Frontal cortex (tissue), 4 donors: ENCODE measurements around the gene CFAP47. TPM values are rescaled to one million over a fixed set of nuclear protein-coding genes. Genes with fewer than 3 reads are reported as not detected.
"Not testable (repeated sequence)": the region's sequence is repeated elsewhere in the genome, so short reads cannot be mapped to it uniquely, and the experiment has no call there.

Source experiments
- DNase-seq, 2 donors: peaks; one replicate each; pipeline ENCODE4 v3.0.0; 2012; ENCODE audit warnings: low spot score in 2 of 2
- FAIRE-seq: peaks from 2 replicates; lab custom pipeline; 2012; peaks lifted over from hg19 to GRCh38; lab: Jason Lieb, UNC
- total RNA-seq: library from RNA; depleted of rRNA; stranded (reverse); fragments of >200 nt; gene quantifications from one replicate; pipeline ENCODE4 v1.2.3, GENCODE V29; 2014
- donor health status: control.
- donor health status: control.
- donor health status: control.

CFAP47 gene
- total RNA-seq, 1 donor from 2014 or later = 5.3 TPM

GRCh38 chrX:36234840-36235528, 315.4 kb downstream of the CFAP47 start:
- FAIRE-seq, DNase-seq: not testable (repeated sequence)

DNA sequence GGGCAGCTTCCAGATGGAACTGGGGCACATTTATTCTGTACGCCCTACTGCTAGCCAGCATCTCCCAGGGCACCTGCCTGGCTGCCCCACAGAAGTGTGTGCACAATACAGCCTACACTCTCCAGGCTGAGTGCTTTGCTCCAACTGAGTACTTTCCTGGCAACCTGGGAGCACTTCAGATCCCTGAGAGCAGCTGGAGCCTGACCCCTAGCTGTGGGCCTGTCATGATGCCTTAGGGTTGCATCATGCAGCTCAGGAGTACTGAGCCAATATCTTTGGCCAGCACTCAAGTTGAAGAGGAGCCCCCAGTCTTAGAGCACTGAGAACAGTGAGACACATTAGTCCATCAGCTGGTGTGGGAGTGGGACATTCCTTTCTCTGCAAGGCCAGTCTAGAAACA, 321.9 kb downstream of the CFAP47 start:
- FAIRE-seq (no peak), DNase-seq (no peak)

DNA sequence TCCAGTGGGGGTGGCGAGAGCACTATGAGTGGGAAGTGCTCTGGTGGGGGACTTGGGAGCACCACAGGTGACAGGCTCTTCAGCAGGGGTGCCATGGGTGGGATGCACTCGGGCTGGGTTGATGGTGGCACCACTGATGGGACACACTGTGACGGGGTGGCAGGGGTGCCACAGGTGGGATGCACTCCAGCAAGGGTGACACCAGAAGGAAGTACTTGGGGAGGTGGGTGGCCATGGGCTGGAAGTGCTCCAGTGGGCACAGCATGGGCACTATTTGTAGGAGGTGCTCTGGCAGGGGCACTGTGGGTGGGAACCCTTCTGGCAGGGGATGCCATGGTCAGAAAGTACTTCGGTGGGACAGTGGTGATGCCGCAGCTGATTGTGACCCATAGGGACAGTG, 346.6 kb downstream of the CFAP47 start:
- DNase-seq (no peak), FAIRE-seq (no peak)

DNA sequence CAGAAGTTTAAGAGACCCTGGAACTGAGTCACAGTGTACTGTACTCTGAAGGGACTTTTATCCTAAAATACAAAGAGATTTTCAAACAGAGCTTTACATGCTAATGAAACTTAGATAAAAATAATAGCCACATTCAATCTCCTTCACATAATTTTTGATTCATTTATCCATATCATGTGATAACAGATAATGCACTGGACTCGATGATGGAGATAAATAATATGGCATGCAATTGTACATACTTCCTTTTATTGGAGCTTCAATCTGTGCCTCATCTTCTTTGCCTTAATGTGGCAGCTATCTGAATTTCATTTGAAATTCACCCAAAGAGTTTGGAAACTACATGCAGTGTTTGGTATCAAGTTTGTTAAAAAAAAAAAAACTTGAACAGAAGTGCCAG, 390.6 kb downstream of the CFAP47 start:
- DNase-seq (no peak), FAIRE-seq (no peak)

DNA sequence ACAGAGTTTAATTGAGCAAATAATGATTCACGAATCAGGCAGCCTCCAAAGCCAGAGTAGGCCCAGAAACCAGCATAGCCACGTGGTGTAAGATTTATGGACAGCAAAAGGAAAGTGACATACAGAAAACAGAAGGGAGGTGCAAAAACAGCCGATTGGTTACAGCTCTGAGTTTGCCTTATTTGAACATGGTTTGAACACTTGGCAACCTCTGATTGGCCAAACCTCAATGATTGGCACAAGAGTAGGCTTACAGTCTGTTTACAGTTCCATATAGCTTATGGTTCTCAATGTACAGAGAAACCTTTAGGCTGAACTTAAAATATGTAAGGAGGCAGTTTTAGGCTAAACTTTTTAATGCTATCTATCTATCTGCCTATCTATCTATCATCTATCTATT, 394.8 kb downstream of the CFAP47 start:
- DNase-seq (no peak), FAIRE-seq (no peak)

DNA sequence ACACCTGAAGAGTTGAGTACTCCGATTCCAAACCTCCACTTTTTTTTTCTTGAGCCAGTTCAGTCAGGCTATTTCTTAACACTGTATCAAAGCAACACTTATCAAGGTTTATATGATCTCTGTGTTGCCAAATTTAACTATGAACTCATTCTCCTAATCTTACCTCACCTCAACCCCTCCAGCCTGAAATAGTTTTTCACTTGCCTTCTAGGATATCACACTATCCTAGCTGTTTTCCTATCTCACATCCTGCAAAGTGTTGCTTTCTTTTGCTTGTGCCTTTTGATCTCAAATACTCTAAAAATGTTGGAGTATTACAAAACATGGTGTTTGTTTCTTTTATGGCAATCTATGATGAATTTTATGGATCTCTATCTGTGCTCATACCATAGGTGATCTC, 415.0 kb downstream of the CFAP47 start:
- DNase-seq (no peak), FAIRE-seq (no peak)

- DNase-seq (no peak), FAIRE-seq (no peak)
Measured at GRCh38 chrX:36336751-36337150, 417.2 kb downstream of the CFAP47 start.

DNA sequence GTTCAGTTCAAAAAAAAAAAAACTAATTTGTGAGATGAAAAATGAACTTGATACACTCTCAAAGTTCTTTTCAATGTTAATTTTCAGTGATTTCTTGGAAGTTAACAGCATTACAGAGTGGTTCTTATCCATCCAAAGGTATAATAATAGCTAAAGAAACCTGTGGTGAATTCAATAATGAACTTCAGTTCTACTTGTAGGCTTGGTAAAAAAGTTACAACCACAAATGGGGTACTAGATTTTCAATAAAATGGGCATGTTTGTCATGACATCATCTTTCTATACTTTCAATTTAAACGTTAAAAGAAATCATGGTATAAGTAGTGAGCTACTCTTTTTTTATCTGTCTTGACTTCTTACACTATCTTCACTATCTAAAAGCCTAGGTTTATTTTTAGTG, 424.8 kb downstream of the CFAP47 start:
- DNase-seq = no peak
- FAIRE-seq = no peak

GRCh38 chrX:36348509-36348908, 429.0 kb downstream of the CFAP47 start:
- DNase-seq = no peak
- no peak for FAIRE-seq

GRCh38 chrX:36357855-36358254, 438.3 kb downstream of the CFAP47 start:
- FAIRE-seq (no peak), DNase-seq (no peak)

GRCh38 chrX:36364262-36364661, 444.7 kb downstream of the CFAP47 start:
- DNase-seq (no peak), FAIRE-seq (no peak)

GRCh38 chrX:36383495-36383894, 464.0 kb downstream of the CFAP47 start:
- FAIRE-seq = no peak

DNA sequence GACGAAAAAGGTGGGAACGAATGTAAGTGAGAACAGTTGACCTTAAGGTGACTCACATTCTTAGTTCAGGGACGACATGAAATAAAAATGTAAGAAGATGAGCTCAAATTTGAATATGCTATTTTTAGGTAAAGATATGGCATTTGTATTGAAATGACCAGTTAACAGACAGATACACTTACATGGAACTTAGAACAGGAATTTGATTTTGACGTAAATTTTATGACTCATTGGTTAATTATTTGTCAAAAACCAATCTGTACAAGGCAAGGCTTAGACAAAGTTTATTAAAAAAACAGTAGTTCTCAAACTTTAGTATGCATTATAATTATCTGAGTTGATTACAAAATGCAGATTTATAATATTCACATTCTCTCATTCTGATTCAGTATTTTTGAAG, 469.4 kb downstream of the CFAP47 start:
- no peak for DNase-seq
- no peak for FAIRE-seq

More at GRCh38 chrX:36383495-36383894, 464.0 kb downstream of the CFAP47 start:
- no peak for DNase-seq

- FAIRE-seq (no peak), DNase-seq (no peak)
Measured at GRCh38 chrX:36401774-36402173, 482.2 kb downstream of the CFAP47 start.

DNA sequence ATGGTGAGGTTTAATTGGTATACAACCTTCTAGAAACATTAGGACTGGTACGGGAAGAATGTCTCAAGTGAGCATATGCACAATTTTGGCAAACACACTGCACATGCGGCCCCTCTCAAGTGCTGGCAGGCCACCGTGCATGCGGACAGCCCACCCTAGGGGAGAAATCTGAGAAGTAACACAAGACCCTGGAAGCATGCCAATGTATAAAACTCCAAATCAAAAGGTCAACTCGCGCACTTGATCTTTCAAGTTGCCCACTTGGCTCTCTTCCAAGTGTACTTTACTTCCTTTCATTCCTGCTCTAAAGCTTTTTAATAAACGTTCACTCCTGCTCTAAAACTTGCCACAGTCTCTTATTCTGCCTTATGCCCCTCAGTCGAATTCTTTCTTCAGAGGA, 488.3 kb downstream of the CFAP47 start:
- DNase-seq (no peak), FAIRE-seq (no peak)

DNA sequence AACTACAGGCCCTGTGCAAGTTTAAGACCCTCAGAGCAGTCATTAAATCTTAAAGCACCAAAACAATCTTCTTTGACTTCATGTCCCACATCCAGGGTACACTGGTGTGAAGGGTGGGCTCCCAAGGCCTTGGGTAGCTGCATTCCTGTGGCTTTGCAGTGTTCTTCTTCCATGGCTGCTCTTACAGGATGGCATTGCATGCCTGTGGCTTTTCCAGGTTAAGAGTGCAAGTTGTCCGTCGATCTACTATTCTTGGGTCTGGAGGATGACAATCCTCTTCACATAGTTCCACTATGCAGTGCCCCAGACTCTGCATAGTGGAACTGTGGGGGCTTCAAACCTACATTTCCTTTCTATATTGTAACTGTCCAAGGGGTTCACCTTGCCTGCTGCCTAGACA, 494.5 kb downstream of the CFAP47 start:
- FAIRE-seq (no peak), DNase-seq (no peak)

DNA sequence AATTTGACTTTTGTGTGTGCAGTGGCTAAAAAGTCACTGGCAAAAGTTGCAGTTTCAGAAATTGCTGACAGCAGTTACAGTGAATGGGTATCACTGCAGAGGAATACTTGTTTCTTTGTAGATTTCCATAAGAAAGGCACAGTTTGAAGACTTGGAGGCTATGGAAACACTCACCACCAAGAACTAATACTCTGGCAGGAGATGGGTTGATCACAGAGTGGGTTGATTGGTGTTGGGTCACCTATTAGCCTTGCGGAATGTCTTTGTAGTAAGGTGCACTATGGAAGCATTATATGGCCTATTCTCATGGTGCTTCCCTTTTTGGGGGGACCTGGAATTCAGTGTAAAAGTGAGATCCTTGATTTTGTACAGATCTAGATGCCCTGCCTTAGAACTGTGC, 502.8 kb downstream of the CFAP47 start:
- FAIRE-seq (no peak), DNase-seq (no peak)

DNA sequence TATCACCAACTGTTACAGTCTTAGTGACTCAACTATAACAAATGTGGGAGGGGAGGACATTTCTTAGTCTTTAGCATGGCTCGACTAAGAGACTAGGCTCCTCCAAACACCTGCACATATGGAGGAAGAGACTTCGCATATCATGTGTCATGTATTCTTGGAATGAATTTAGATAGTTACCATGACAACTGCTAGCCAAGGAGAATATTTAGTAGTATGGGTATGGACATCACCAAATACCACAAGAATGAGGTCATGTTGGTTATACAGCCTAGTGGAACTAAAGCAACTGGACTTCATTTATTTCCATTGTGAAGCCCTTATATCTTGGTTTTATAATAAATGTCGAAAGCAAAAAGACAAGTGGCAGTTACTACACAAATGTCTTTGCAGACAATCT, 512.3 kb downstream of the CFAP47 start:
- DNase-seq (no peak), FAIRE-seq (no peak)

GRCh38 chrX:36434522-36434921, 515.0 kb downstream of the CFAP47 start:
- DNase-seq (no peak), FAIRE-seq (no peak)
